HL-60/S4 (cell line): ENCODE data around the gene BCL2L15.

Source experiments
- in situ Hi-C: fragments of 300-500 bp; cut with MboI; formaldehyde crosslinking; loops from 2 replicates; pipeline ENCODE4 v1.14.3; 2022; ENCODE audit warnings: low sequenced_read_pairs

The BCL2L15 gene

GRCh38 chr1:113835686-113836290, 51.6 kb downstream of the BCL2L15 start:
- in situ Hi-C loops, result loop anchor here (5.0 to 25.0 kb wide), 2 partner anchors 67 to 452 kb away; partner anchors contain the start of gene AP4B1

GRCh38 chr1:113834716-113835115, 52.7 kb downstream of the BCL2L15 start:
- in situ Hi-C loops, result loop anchor here (5.0 to 25.0 kb wide), 2 partner anchors 68 to 453 kb away; partner anchors contain the start of gene AP4B1
